GM18858 (cell line): ENCODE results near the gene TMEM125.

Source experiments
- ATAC-seq: cut with Tn5 transposase; IDR thresholded peaks from one replicate; pipeline ENCODE4 v1.9.1; 2021; ENCODE audit not compliant: unreplicated experiment

Gene TMEM125

DNA sequence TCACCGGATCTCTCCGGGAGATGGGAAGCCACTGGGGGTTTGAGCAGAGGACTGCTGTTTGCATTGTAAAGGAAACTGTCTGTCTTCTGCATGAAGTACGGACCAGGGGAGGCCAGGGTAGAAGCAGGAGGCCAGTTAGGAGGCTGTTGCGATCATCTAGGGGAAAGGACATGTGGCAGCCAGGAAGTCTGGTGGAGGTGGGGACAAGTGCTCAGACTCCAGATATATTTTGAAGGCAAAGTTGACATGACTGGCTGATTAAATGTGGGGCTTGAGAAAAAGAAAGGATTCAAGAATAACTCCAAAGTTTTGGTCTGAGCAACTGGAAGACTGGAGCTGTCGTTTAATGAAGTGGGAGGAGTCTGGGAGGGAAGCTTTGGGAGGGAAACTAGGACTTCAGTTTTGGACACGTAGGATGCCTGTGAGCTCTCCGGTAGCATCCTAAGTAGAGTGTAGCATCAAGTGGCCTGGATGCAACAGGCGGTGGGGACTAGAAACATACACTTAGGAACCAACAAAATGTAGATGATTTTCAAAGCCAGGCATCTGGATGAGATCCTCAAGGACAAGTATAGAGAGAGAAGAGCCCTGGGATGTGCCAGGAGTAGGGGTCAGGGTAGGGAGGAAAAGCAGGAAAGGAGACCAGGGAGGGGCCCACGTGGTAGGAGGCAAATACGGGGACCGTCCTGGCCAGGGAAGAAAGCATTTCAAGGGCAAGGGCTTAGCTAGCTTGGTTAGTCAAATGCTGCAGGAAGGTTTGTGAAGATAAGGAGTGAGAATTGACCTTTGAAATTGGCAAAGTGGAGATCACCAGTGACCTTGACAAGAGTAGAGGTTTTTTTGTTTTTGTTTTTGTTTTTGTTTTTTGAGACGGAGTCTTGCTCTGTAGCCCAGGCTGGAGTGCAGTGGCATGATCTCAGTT lies 19.3 kb downstream of the TMEM125 start:
- no peak for ATAC-seq

DNA sequence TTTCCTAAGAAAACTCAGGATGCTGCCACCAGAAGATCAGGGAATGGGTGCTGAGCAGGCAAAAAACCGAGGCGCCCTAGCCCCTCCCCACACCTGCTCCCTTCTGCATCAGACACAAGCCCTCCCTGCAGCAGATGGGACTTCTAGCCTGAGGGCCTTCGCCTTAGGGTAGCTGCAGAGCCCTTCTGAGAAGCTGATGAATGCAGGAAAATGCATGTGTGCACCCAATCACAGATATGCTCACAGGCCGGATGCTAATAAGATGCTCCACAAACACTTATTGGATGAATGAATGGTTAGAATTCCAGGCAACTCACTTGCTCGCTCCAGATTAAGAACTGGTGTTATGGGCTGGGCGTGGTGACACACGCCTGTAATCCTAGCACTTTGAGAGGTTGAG lies 22.4 kb downstream of the TMEM125 start:
- ATAC-seq, result no peak

DNA sequence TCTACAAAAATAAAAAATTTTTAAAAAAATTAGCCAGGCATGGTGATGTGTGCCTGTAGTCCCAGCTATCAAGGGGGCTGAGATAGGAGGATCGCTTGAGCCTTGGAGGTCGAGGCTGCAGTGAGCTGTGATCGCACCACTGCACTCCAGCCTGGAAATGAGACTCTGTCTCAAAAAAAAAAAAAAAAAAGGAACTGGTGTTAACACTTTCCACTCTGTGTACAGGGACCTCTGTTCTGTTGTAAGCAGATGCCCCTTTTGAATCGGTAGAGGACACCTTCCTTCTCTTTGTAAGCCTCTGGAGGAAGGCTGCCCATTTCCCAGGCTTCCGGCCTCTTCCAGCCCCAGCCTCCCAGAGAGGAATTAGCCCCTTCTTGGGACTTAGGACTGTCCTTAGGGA lies 22.9 kb downstream of the TMEM125 start:
- no peak for ATAC-seq

DNA sequence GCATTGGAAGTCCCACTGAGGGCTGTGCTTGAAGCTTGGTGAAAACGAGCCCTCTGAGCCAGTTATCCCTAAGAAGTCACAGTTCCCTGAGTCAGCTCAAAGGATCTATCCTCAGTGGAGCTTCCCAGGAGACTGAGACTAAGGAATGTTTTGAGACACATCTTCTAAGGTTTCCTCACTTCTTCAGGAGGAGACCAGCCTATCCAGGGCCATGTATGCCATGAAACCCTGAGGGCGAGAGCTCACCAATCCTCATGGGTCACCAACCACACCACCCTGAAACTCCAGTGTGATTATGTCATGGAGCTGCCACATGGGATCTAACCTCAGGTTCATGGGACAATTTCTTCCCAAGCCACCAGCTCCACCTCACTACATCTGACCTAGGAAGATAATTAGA lies 23.4 kb downstream of the TMEM125 start:
- no peak for ATAC-seq

DNA sequence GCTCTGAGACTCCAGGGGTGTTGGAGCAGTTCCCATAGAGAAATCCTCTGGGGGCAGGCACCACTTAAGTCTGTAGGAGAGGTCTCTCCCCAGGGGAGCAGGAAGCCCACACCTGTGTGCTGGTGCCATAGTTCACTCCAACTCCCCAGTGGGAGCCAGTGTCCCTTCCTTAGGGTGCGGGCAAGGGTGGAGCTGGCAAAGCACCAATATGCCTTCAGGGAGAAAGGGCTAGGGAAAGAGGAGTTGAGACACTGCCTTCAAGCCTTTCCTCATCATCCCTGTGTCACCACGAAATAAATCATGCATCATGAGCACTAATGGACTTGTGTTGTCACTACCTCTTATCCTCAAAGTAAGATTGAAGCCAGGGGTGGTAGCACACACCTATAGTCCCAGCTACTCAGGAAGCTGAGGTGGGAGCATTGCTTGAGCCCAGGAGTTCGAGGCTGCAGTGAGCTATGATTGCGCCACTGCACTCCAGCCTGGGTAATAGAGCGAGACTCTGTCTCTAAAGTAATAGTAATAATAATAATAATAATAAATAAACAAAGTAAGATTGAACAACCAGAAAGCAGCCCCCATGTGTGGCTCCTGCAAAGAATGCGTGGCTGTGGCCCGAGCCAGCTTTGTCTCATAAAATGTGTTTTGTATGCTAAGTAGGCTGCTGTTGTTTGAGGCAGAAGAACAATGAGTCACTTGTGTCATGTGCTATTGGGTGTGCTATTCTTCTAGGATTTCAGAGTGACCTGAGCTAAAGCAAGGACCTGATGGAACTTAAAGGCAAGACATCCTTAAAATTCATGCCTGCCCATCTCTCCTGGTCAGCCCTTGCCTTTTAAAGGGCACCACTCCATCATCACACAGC lies 24.3 kb downstream of the TMEM125 start:
- ATAC-seq, result no peak

DNA sequence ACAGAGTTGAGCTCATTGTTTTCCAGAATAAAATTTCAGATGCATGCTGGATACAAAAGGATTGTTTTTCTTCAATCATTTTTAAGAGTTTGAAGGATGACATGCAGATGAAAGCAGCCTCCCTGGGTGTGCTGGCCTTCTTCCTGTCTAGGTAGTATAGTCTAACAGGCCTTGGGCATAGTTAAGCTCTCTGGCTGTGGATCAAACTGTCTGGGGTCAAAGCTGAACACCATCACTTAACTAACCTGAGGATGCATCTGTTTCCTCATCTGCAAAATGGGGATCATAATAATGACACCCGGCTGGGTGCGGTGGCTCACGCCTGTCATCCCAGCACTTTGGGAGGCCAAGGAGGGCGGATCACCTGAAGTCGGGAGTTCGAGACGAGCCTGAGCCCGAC lies 25.0 kb downstream of the TMEM125 start:
- ATAC-seq, result no peak

DNA sequence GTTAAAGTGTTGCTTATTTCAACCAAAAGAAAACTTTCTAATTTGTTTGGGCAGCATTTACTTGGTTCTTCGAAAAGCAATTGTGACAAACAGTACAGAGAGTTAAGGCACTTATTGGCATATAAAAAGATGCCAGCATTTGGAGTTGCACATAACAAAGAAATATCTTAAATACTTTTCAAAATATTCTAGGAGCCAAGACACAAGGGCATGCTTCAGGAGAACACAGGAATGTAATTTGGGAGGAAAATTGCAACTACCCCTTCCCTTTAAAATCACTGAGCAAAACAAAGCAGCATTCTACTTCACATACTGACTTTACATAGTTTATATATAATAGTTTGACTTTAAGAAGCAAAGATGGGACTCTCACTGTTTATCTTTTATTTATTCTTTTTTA lies 26.4 kb downstream of the TMEM125 start:
- no peak for ATAC-seq

DNA sequence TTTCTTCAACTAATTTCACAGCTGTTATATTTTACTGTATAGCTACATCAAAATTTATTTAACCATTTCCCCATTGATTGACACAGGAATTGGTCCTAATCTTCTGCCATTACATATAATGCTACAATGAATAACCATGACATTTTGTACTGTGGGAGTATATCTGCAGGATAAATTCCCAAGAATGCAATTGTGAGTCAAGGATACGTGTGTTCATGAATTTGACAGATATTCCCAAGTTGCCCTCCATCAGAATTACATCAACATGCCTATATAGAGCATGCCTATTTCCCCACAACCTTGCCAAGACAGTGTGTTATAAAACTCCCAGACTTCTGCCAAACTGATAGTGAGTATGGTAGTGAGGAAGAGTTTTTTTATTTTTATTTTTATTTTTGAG lies 28.3 kb downstream of the TMEM125 start:
- no peak for ATAC-seq

DNA sequence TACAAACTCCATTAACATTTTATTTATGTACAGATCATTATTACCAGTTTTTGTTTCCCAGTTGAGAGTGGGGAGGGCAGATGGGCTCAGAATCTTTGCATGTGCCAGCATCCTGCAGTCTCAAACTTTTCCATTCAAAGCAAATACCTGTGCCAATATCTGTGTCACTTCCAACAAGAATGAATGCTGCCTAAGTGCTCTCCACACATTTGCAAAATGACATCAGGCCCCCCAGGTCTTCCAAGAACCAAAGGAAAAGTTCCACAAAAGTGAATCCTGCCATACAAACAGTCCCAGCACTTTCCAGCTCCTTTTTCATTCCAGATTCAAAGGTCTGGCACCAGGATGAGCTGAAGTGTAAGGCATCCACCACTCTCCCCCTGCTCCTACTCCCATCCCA lies 29.3 kb downstream of the TMEM125 start:
- no peak for ATAC-seq

DNA sequence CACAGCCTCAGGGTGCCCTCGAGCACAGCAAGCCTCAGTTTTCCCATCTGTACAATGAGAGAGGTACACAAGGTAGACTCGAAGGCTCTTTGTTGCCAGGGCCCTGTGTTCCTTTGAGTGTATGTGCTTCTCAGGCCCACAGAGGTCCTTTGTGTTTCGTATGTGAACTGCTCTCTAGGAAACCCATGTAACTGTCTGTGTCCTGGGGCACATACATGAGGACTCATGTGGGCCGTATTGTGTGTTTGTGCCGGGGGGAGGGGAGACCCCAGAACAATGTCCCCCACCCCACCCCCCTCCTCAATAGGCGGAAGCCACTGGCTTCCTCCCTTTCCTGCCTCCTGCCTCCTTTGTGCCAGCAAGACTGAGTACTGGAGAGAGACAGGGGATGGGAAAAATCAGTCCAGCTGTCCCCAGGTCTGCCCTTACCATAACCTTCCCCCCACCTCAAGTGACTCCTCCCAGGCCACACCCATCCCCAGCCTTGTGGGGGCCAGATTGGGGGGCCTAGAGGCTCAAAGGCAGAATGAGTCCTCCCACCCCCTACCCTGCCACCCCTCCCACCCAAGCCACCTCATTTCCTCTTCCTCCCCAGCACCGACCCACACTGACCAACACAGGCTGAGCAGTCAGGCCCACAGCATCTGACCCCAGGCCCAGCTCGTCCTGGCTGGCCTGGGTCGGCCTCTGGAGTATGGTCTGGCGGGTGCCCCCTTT lies 30.8 kb downstream of the TMEM125 start, which contains the start of gene TIE1:
TSS of gene TIE1 (plus strand) at position 605 of the 717 bp plus-strand sequence. CDS start at position 695, 90 bp downstream.
- ATAC-seq, result no peak

DNA sequence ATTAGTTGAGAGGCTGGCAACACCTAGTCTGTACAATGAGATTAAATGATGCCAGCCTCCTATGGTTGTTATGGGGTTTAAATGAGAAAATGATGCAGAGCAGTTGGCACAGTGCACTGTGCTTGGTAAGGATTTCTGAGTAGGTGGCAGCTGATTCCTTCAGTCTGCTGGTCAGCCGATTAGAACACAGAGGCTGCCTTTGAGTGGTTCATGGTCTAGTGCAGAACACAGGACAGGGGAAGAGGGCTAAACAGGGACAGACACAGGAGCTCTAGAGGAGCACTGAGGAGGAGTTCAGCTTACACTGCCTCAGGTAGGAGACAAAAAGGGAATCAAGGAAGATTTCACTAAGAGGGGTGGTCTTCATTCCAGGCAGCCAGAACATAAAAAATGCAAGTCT lies 32.4 kb downstream of the TMEM125 start:
- no peak for ATAC-seq

DNA sequence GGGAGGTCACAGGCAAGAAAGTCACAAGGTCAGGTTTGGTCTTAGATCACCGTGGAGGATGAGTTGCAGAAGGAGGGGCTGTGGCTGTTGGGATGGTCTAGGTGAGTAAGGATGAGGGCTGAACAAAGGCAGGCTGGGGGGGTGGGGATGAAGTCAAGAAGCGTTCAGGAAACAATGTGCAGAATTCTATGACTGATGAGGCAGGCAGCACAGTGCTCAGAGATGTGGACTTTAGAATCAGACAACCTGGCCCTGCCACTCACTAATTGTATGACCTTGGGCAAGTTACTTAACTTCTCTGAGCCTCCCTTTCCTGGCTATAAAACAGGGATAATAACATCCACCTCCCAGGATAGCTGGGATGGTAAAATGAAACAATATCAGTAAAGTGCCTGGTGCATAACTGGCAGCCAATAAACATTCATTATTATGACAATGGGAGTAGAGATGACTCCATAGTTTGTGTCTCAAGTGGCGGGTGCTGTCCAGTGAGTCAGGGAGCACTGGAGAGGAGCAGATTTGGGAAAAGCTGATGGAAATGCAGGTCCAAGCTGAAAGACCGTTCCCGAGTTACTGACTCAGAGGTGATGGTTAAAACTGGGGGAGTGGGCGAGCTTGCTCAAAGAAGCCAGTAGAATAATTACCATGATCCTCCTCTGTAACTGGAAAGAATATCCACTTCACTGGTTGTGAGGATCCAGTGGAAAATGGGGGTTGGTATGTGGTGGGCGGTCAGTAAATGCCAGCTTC lies 33.1 kb downstream of the TMEM125 start:
- no peak for ATAC-seq

DNA sequence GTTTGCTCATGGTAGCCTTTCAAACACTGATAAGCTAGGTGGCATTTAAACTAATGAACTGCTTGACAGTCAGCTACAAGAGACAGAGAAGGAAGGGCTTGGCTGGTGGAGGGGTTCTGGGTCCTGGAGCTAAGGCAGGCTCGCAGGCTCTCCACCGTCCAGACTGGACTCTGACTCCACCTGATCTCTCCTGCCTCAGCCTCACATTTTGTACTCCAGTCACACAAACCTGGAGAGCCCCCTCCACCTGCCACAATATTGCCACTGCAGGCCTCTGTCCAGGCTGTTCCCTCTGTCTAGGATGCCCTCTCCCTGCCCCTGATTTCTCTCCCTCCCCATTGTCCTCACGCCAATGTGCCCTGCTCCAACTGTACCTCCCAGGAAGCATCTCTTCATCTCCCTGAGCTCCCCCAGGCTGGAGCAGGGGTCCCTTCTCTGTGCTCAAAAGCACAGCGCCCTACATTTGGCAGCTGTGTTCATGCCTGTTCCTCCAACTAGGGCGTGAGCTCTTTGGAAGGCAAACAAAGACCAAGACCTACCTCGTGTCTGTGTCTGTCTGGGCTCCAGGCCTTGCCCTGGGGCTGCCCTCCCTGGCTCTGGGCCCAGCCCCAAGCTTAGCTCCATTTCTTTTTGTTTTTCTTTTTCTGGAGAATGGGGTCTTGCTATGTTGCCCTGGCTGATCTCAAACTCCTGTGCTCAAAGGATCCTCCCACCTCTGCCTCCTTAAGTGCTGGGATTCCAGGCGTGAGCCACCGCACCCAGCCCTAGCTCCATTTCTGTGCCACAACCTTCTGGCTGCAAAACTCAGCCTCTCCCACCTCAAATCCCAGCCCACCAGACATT lies 33.9 kb downstream of the TMEM125 start:
- ATAC-seq, result no peak

DNA sequence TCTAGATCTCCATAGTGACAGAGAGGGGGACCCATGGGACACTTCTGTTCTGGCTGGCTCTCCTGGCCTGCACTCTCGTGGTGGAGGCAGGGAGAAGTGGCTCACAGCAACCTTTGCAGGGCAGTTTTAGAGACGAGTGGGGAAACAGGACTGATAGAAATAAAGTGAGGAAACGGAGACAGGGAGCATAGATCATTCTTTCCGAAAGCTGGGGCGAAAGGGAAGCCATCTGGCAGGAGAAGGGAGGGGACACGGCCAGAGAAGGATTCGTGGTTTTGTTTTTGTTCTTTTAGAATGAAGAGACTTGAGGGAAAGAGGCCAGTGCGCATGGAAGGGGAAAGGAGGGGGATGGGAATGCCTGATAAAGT lies 34.5 kb downstream of the TMEM125 start:
- ATAC-seq, result no peak

DNA sequence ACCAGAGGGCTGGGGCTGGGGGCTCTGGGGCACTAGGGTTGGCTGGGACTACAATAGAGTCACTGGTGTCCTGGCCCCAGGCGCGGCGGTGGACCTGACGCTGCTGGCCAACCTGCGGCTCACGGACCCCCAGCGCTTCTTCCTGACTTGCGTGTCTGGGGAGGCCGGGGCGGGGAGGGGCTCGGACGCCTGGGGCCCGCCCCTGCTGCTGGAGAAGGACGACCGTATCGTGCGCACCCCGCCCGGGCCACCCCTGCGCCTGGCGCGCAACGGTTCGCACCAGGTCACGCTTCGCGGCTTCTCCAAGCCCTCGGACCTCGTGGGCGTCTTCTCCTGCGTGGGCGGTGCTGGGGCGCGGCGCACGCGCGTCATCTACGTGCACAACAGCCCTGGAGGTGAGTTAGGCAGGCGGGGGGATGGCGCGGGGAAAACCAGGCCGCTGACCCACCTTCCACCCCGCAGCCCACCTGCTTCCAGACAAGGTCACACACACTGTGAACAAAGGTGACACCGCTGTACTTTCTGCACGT lies 35.1 kb downstream of the TMEM125 start:
- ATAC-seq, result no peak

DNA sequence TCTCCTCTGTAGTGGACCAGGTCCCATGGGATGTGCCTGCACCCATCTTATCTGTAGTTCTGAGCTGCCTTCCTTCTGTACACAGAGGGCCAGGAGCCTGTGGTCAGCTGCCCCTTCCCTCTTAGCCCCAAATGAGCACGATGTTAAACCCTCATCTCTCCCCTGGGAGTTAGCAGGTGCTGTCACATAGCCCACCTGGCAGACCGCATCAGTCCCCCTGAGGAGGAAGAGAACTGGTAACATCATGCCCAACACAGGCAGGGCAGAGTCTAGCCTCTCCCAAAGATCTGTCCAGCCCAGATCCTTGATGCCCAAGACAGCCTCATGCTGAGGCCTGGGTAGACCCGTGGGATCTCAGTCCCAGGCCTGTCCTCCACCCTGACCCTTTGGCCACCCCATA lies 35.7 kb downstream of the TMEM125 start:
- ATAC-seq, result no peak

DNA sequence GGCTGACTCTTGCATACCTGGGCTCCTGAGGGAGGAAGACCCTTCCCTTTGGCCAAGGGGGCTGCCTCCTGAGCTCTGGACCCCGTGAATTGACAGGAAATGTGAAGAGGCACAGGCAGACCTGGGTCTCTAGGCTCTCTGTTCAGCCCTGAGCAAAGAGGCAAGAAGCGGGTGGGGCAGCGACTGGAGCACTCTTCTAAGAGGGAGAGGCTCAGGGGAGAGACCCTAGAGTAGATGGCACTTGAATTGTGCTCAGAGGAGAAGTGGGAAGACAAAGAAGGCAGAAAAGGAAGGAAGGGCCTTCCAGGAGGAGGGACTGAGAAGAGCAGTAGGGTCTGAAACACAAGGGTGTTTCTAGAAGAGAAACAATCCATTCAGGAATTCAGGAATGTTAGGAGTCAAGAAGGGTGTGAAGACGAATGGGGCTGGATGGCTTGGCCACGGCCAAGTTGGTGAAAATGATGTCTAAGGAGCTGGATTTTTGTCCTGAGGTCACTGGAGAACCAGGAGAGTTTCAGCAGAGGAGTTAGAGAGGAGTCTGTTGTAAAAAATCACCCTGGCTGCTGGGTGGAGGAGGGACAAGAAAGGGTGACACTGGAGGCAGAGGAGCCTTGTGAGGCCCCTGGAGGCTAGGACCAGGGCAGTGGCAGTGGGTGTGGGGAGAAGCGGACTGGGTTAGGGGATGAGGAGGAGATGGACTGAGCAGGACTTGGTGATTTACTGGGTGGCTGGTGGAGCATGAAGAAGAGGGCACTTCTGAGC lies 36.3 kb downstream of the TMEM125 start:
- ATAC-seq, result no peak

DNA sequence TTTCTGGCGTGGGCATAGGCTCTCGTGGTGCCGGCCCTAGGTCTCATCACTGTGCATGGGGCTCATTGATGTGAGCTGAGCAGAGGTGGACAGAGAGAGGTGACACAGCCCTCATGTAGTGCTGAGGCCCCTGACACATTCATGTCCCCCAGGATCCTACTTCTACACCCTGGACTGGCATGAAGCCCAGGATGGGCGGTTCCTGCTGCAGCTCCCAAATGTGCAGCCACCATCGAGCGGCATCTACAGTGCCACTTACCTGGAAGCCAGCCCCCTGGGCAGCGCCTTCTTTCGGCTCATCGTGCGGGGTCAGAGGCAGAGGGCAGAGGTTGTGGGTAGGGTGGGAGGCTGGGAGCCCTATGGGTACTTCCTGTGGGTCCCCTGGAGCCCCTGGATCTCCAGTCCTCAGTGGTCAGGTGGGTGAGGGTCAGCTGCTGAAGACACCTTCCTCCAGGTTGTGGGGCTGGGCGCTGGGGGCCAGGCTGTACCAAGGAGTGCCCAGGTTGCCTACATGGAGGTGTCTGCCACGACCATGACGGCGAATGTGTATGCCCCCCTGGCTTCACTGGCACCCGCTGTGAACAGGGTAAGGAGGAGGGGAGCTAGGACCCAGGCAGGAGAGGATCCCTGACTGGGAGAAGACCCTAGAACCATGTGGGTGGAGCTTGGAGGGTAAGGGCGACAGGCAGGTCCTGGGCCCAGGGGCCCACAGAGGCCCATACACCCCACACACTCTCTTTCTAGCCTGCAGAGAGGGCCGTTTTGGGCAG lies 37.1 kb downstream of the TMEM125 start:
- ATAC-seq, result no peak
